Activated T-helper 1 cell treated with Interleukin-2 at 50 U/mL for 16 hours (primary cell): ENCODE measurements around the gene SZRD1.
"Not testable (repeated sequence)": the region's sequence is repeated elsewhere in the genome, so short reads cannot be mapped to it uniquely, and the experiment has no call there.

Source experiments
- DNase-seq: peaks from one replicate; pipeline ENCODE4 v3.0.0-alpha.2; 2020; ENCODE audit warnings: low read depth

SZRD1 gene

GRCh38 chr1:16366722-16367257 lies at the start of gene SZRD1:
SZRD1 (plus strand) TSS chr1:16367242; CDS start chr1:16367258, 16 bp downstream.
- DNase-seq, result peak; percentile 95

GRCh38 chr1:16318555-16318954 lies 48.5 kb upstream of the SZRD1 start:
- no peak for DNase-seq

GRCh38 chr1:16321176-16321867 lies 45.7 kb upstream of the SZRD1 start:
- DNase-seq, result no peak

GRCh38 chr1:16324456-16324890 lies 42.6 kb upstream of the SZRD1 start:
- no peak for DNase-seq

- DNase-seq, result no peak
These were observed 40.1 kb upstream of the SZRD1 start for GRCh38 chr1:16326833-16327404.

- no peak for DNase-seq
These were observed 32.2 kb upstream of the SZRD1 start for GRCh38 chr1:16334655-16335340.

- DNase-seq, result no peak
These were observed 28.1 kb upstream of the SZRD1 start for GRCh38 chr1:16338961-16339360.

GRCh38 chr1:16340673-16341072 lies 26.4 kb upstream of the SZRD1 start:
- no peak for DNase-seq

GRCh38 chr1:16342331-16343062 lies 24.5 kb upstream of the SZRD1 start:
- no peak for DNase-seq

GRCh38 chr1:16343276-16343675 lies 23.8 kb upstream of the SZRD1 start:
- DNase-seq, result not testable (repeated sequence)

- no peak for DNase-seq
These were observed 18.4 kb upstream of the SZRD1 start for GRCh38 chr1:16348414-16349182.

GRCh38 chr1:16349847-16350406 lies 17.1 kb upstream of the SZRD1 start:
- DNase-seq, result no peak

GRCh38 chr1:16351456-16351993 lies 15.5 kb upstream of the SZRD1 start:
- no peak for DNase-seq

GRCh38 chr1:16351994-16352841 lies 14.8 kb upstream of the SZRD1 start, which contains the start of gene FBXO42:
FBXO42 (minus strand) TSS chr1:16352480; CDS start chr1:16315418, 37,062 bp downstream.
- peak; percentile 93 for DNase-seq

- DNase-seq, result no peak
These were observed 14.1 kb upstream of the SZRD1 start for GRCh38 chr1:16352842-16353535.

GRCh38 chr1:16354619-16355018 lies 12.4 kb upstream of the SZRD1 start:
- DNase-seq, result no peak

GRCh38 chr1:16356867-16357266 lies 10.2 kb upstream of the SZRD1 start:
- DNase-seq, result no peak

GRCh38 chr1:16365146-16365498 lies 1.9 kb upstream of the SZRD1 start:
- not testable (repeated sequence) for DNase-seq

- peak; percentile 66 for DNase-seq
These were observed 371 bp downstream of the SZRD1 start for GRCh38 chr1:16367258-16367967.
